HG03342 (cell line): ENCODE measurements around the gene PIP4K2B.

Experiments used
- ATAC-seq: cut with Tn5 transposase; IDR thresholded peaks from one replicate; pipeline ENCODE4 v1.9.1; 2021; ENCODE audit warnings: mild to moderate bottlenecking, moderate library complexity; ENCODE audit not compliant: unreplicated experiment

PIP4K2B gene

GRCh38 chr17:38746004-38746848, 53.1 kb downstream of the PIP4K2B start:
- ATAC-seq = no peak

GRCh38 chr17:38745545-38745944, 53.8 kb downstream of the PIP4K2B start:
- no peak for ATAC-seq

- no peak for ATAC-seq
Measured at GRCh38 chr17:38743556-38744171, 55.7 kb downstream of the PIP4K2B start.

GRCh38 chr17:38742411-38743308, 56.7 kb downstream of the PIP4K2B start:
- no peak for ATAC-seq

- no peak for ATAC-seq
Measured at GRCh38 chr17:38741921-38742410, 57.4 kb downstream of the PIP4K2B start.

GRCh38 chr17:38741461-38741860, 57.9 kb downstream of the PIP4K2B start:
- no peak for ATAC-seq

- no peak for ATAC-seq
Measured at GRCh38 chr17:38740806-38741205, 58.5 kb downstream of the PIP4K2B start.

- ATAC-seq = no peak
Measured at GRCh38 chr17:38740044-38740443, 59.3 kb downstream of the PIP4K2B start.

- no peak for ATAC-seq
Measured at GRCh38 chr17:38739305-38739704, 60.1 kb downstream of the PIP4K2B start.

- no peak for ATAC-seq
Measured at GRCh38 chr17:38738686-38739085, 60.7 kb downstream of the PIP4K2B start.

GRCh38 chr17:38738007-38738662, 61.2 kb downstream of the PIP4K2B start:
- no peak for ATAC-seq

GRCh38 chr17:38735161-38735997, 64.0 kb downstream of the PIP4K2B start:
- no peak for ATAC-seq

GRCh38 chr17:38733982-38734973, 65.1 kb downstream of the PIP4K2B start:
- no peak for ATAC-seq

- ATAC-seq = no peak
Measured at GRCh38 chr17:38733282-38733981, 65.9 kb downstream of the PIP4K2B start.

- ATAC-seq = no peak
Measured at GRCh38 chr17:38732376-38733281, 66.7 kb downstream of the PIP4K2B start.

- ATAC-seq = no peak
Measured at GRCh38 chr17:38731526-38732294, 67.6 kb downstream of the PIP4K2B start.
